ENCODE measurements around the gene OGFR.
"Not testable (repeated sequence)": the region's sequence is repeated elsewhere in the genome, so short reads cannot be mapped to it uniquely, and the experiment has no call there.

OGFR gene

GRCh38 chr20:62852841-62853240 lies 48.2 kb downstream of the OGFR start:
- TF ChIP-seq CTCF (conservative IDR thresholded peaks at IDR 0.05; ENCODE audit: low read depth, low read length): no peak

GRCh38 chr20:62853304-62853703 lies 48.7 kb downstream of the OGFR start:
- H3K4me3 ChIP-seq (ENCODE audit: low read depth, low read length): not testable (repeated sequence)

More at GRCh38 chr20:62852841-62853240, 48.2 kb downstream of the OGFR start:
- no peak overlapping the region for H3K4me3 ChIP-seq (ENCODE audit: low read depth, low read length)
- no peak for DNase-seq (ENCODE audit: low read depth)

GRCh38 chr20:62854121-62854520 lies 49.5 kb downstream of the OGFR start:
- TF ChIP-seq CTCF (conservative IDR thresholded peaks at IDR 0.05; ENCODE audit: low read depth, low read length): no peak
- DNase-seq (ENCODE audit: low read depth): no peak
- H3K4me3 ChIP-seq (ENCODE audit: low read depth, low read length): no peak overlapping the region

More at GRCh38 chr20:62853304-62853703, 48.7 kb downstream of the OGFR start:
- not testable (repeated sequence) for DNase-seq (ENCODE audit: low read depth)

- DNase-seq (ENCODE audit: low read depth): no peak
- TF ChIP-seq CTCF (conservative IDR thresholded peaks at IDR 0.05; ENCODE audit: low read depth, low read length): no peak
- H3K4me3 ChIP-seq (ENCODE audit: low read depth, low read length): no peak overlapping the region
These were observed 50.5 kb downstream of the OGFR start for GRCh38 chr20:62855120-62855519.

- no peak for TF ChIP-seq CTCF (conservative IDR thresholded peaks at IDR 0.05; ENCODE audit: low read depth, low read length)
- DNase-seq (ENCODE audit: low read depth): no peak
- H3K4me3 ChIP-seq (ENCODE audit: low read depth, low read length): no peak overlapping the region
These were observed 52.4 kb downstream of the OGFR start for GRCh38 chr20:62856931-62857619.

- H3K4me3 ChIP-seq (ENCODE audit: low read depth, low read length): no peak overlapping the region
- DNase-seq (ENCODE audit: low read depth): no peak
- no peak for TF ChIP-seq CTCF (conservative IDR thresholded peaks at IDR 0.05; ENCODE audit: low read depth, low read length)
These were observed 53.6 kb downstream of the OGFR start for GRCh38 chr20:62858058-62858830.

GRCh38 chr20:62859721-62860120 lies 55.1 kb downstream of the OGFR start:
- no peak for DNase-seq (ENCODE audit: low read depth)
- no peak overlapping the region for H3K4me3 ChIP-seq (ENCODE audit: low read depth, low read length)
- no peak for TF ChIP-seq CTCF (conservative IDR thresholded peaks at IDR 0.05; ENCODE audit: low read depth, low read length)

Data from choroid plexus epithelial cell (primary cell).